ENCODE measurements around the gene CREB5. TPM values are rescaled to one million over a fixed set of nuclear protein-coding genes. Genes with fewer than 3 reads are reported as not detected.

Gene CREB5
- total RNA-seq, 1 donor from 2014 or later: 13.6 TPM

GRCh38 chr7:28407651-28408050 is 4.7 kb upstream of the CREB5 start:
- no peak overlapping the region for H3K27ac Mint-ChIP-seq
- H3K4me1 Mint-ChIP-seq: peaks cover 28% of the 10 kb centered on the region
- H3K36me3 Mint-ChIP-seq: no peaks in the 10 kb centered on the region
- H3K4me3 Mint-ChIP-seq: no peak overlapping the region
- H3K9me3 Mint-ChIP-seq: no peaks in the 10 kb centered on the region
- TF ChIP-seq CTCF (IDR thresholded peaks at IDR 0.05; ENCODE audit: unreplicated experiment): no peak
- H3K27me3 Mint-ChIP-seq (ENCODE audit: low read depth): peaks cover 89% of the 10 kb centered on the region
- DNase-seq (ENCODE audit: low spot score in 2 of 2, unreplicated experiment in 2 of 2): no peak

- DNase-seq (ENCODE audit: low spot score in 2 of 2, unreplicated experiment in 2 of 2): peak in 1 of 2 experiments; percentile 42
- TF ChIP-seq CTCF (IDR thresholded peaks at IDR 0.05; ENCODE audit: unreplicated experiment): no peak
- Mint-ChIP-seq H3K27ac (peak overlapping the region; percentile 44), H3K9me3 (no peaks in the 10 kb centered on the region), H3K4me1 (peaks cover 28% of the 10 kb centered on the region), H3K27me3 (ENCODE audit: low read depth) (peaks cover 87% of the 10 kb centered on the region), H3K36me3 (no peaks in the 10 kb centered on the region), H3K4me3 (peak overlapping the region; percentile 63)
Observed at GRCh38 chr7:28408105-28408959, 4.0 kb upstream of the CREB5 start.

GRCh38 chr7:28408960-28409715 is 3.2 kb upstream of the CREB5 start:
- TF ChIP-seq CTCF (IDR thresholded peaks at IDR 0.05; ENCODE audit: unreplicated experiment): no peak
- Mint-ChIP-seq H3K4me1 (peaks cover 28% of the 10 kb centered on the region), H3K4me3 (peak overlapping the region; percentile 87), H3K36me3 (no peaks in the 10 kb centered on the region), H3K9me3 (no peaks in the 10 kb centered on the region), H3K27ac (peak overlapping the region; percentile 97), H3K27me3 (ENCODE audit: low read depth) (peaks cover 89% of the 10 kb centered on the region)
- peak; percentile 83 to 89 for DNase-seq (ENCODE audit: low spot score in 2 of 2, unreplicated experiment in 2 of 2)

GRCh38 chr7:28409716-28410627 is 2.3 kb upstream of the CREB5 start:
- Mint-ChIP-seq H3K27ac (peak overlapping the region; percentile 97), H3K36me3 (no peaks in the 10 kb centered on the region), H3K9me3 (no peaks in the 10 kb centered on the region), H3K4me3 (peak overlapping the region; percentile 87), H3K4me1 (peaks cover 28% of the 10 kb centered on the region), H3K27me3 (ENCODE audit: low read depth) (peaks cover 83% of the 10 kb centered on the region)
- peak; percentile 31 to 60 for DNase-seq (ENCODE audit: low spot score in 2 of 2, unreplicated experiment in 2 of 2)
- TF ChIP-seq CTCF (IDR thresholded peaks at IDR 0.05; ENCODE audit: unreplicated experiment): no peak

Data from mesothelial cell of epicardium (in vitro differentiated cells).